Activated CD8-positive, alpha-beta memory T cell treated with anti-CD3 and anti-CD28 coated beads for 24 hours (primary cell): ENCODE measurements around the gene PDE6C.
A peak's percentile ranks its signal among the peaks of the same experiment; 100 is the strongest.
"Not testable (repeated sequence)": the region's sequence is repeated elsewhere in the genome, so short reads cannot be mapped to it uniquely, and the experiment has no call there.

Experiments
- DNase-seq: peaks from one replicate; pipeline ENCODE4 v3.0.0-alpha.2; 2020

The PDE6C gene

DNA sequence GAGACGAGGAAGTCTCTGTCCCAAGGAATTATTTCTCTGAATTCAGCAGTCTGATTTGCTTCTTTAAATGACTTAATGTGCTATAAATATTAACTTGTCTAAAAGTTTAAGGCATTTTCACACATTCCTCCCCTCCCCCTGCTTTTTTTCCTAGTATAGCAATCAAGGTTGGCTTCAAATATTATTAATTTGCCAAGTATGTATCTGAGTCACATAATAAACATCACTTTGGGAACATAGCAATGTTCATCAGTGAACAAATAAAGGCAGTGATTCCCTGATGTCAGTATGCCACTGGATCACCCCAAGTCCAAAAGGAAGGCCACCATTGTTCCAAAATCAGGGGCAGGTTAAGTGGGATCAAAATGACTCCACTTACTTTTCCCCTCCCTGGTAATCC is 40.5 kb downstream of the PDE6C start:
- no peak for DNase-seq

DNA sequence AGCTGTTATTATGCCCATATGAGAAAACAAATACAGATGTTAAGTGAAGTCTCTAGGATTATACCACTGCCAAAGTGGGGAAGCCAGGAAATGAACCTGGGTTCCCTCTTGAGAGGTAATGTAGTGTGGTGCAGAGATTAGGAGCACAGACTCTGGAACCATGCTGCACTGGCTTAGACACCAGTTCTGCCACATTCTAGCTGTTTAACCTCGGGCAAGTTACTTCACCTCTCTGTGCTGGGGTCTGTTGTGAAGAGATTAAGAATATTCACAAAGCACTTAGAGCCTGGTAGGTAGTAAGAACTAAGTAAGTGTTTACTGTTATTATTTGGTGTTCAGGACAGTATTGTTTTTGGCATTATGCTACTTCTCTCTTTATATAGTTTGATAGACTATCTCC is 41.9 kb downstream of the PDE6C start:
- DNase-seq = no peak

DNA sequence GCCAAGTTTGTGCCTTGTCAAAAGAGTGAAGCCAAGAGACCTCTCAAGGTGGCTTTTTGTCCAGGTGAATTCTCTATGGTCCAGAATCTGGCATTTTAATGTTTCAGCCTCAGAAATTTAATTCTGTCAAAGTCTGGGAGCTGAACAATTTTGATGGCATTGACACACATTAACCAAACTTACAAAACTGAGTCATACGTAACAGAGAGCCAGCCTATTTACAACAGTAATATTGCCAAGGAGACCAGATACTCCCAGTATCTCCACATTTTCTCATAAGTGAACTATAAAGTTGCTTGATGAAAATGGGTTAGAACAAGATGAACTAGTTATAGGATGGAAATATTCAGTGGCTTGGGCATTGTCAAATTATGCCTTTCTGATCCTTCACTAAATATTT is 43.8 kb downstream of the PDE6C start:
- DNase-seq = no peak

DNA sequence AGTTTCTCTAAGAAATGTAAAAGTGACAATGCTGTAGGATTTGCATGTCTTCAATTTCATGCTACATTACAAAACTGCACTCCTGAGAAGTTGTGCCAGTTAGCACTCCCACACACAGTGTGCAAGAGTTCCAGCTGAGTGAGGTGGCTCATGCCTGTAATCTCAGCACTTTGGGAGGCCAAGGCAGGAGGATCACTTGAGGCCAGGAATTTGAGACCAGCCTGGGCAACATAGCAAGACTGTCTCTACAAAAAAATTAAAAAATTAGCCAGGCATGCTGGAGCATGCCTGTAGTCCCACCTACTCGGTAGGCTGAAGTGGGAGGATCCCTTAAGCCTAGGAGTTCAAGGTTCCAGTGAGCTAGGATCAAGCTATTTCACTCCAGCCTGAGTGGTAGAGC is 45.4 kb downstream of the PDE6C start:
- DNase-seq = no peak

DNA sequence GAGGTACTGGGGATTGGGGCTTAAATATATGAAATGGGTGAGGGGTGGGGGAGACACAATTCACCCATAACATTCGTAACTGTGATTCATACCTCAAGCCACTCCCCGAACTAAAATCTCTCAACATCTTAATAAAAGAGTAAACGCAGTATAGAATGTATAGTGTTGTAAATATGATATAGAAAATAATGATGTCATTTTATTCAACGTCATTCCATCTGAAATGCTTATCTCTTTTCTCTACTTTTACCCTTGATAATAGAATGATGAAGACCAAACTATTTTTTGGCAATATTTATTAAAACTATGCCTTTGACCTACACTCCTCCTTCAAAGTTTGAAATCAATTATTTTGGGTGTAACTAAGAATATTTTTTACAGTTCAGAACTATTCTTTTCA is 53.7 kb downstream of the PDE6C start:
- no peak for DNase-seq

DNA sequence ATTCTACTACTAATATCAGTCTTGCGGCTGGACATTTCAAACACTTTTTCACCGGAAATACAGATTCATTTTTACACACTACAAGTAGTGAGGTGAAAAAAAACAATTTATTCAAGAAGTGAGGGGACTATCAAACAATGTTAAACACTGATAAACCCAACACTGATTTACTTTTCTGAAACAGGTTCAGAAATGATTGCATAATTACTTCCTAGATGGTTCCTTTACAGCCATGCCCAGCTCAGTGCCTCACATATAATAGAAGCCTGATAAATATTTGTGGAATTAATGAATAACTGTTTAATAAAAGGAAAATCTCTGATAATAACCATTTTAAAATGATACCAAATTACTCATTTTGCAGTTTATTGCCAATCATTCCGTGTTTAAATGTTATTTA is 55.5 kb downstream of the PDE6C start:
- DNase-seq = no peak

DNA sequence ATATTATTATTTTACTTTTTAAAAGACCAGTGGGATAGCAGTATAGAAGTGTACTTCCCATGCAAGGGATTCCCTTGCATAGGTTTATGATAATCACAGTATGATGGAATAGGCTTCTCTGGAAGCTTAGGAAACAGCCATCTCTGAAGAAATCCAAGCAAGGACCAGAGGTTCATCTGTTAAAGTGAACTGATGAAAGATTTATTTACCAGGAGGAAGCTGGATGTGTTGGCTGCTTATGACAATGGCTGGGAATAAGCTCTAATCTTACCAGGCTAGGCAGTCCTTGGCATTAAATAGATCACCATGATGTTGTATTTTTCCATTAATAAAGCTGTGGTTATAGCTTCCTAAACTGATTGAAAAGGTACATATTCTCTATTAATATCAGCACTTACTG is 58.0 kb downstream of the PDE6C start:
- DNase-seq = no peak

DNA sequence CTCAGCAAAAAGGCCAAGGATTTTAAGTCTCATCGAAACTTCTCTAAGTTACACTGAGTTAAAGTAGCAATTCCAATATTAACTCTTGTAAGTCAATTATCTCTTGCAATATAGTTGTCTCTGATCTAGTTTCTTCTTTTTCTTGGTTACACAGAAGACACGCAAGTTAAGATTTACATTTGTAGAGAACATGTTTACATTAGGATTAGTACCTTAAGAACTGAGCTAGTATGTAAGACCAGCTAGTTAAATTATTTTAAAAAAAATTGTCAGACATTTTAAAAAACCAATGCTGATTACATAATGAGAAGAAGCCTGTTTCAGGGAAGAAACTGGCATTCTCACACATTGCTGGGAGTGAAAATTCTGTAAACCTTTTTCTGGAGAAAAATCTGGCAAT is 58.7 kb downstream of the PDE6C start:
- no peak for DNase-seq

DNA sequence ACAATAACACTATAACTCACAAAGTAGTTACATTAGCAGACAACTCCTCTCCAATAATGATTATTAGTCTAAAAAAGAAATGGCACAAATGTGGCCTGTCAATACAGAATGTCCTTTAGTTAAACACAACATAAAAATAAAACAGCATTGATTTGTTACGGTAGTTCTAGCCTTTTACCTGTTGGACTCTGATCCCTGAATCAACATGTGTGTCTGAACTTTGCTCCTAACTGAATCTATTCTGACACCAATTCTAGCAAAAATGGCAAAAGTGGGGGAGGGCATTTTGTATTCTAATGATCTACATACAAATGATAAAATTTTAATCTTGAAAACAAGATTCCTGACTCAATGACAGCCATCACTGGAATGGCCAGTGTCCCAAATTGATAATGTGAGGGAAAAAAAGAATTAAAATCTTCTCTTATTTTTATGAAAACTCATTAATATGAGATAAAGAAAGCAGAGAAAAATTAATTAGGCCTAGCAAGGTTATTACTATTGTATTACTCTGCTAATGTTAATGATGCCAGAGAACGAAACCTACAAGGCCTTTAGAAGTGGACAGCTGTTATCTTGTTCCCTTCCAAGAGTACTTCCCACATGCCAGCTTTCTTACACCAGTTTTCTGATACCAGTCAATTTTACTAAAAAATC is 59.8 kb downstream of the PDE6C start:
- DNase-seq = no peak

DNA sequence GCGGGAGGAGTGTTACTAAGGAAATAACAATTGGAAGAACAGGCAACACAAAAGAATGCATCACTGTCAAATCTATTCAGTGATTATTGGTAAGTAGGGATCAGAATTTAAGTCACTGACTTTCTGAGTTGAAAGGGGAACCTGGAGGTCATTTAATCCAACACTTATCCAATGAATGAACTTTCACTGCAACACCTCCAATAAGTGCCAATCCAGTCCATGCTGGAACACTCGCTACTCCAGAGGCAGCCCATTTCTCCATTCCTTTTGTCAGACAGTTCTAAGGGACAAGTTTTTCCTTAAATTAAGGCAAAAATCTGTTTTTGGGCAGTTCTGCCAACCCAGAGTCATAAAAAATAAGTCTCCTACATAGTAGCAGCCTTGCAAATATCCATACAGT is 60.6 kb downstream of the PDE6C start:
- no peak for DNase-seq

DNA sequence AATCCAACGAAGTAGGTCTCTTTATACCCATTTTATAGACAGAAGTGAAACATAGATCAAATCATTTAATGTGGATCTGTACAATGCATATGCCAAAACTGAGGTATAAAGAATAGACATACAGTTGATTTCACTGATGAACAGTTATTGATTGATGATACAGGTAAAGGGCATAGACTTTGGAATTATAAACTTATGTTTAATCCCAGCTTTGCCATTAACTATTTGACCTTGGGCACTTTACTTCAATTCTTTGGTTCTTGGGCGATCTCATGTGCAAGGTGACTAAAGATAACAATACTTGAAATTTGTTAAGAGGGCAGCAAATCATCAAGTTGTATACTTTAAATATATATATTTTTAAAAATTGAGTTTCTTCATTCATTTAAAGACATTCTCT is 61.5 kb downstream of the PDE6C start:
- no peak for DNase-seq

DNA sequence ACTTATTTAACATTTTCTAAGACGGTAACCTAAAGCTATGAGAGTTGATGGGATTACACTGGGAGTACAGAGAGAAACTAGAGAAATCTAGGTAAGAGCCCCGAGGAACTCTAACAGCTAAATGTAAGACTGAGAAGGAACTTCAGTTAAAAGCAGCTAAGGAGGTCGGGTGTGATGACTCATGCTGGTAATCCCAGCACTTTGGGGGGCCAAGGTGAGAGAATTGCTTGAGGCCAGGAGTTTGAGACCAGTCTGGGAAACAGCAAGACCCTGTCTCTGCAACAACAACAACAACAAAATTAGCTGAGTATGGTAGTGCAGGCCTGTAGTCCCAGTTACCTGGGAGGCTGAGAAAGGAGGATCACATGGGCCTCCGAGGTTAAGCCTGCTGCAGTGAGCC is 66.0 kb downstream of the PDE6C start:
- DNase-seq = no peak

DNA sequence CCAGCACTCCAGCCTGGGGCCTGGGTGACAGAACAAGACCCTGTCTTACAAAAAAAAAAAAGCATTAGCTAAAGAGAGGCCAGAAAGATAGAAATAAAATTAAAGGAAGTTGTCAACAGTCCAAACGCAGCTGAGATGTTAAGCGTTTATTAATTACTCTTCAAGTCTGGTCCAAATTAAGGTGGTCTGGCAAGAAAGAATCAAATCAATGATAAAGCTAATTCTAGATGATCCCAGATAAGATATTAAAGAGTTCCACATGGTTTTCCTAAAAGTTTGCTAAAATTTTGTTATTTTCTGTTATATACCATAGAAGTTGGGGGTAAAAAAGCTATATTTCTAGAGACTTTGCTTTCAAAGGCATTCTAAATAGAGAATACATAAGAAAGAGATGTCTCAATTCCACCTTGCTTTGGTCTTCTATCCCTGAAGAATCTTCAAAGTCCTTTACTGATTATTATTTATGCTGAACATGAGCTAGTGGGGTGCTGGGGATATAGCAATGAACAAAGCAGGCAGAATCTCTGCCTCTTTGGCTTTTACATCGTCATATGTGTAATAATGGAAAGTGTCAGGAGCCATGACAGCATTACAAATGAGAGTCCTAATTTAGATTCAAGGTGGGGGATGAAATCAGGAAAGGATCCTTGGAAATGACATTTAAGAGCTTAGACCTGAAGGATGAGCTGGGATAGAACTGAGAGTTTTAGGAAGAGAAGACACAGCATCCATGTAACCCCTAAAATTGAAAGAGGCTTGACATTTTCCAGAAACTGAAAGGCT is 66.7 kb downstream of the PDE6C start:
- no peak for DNase-seq

DNA sequence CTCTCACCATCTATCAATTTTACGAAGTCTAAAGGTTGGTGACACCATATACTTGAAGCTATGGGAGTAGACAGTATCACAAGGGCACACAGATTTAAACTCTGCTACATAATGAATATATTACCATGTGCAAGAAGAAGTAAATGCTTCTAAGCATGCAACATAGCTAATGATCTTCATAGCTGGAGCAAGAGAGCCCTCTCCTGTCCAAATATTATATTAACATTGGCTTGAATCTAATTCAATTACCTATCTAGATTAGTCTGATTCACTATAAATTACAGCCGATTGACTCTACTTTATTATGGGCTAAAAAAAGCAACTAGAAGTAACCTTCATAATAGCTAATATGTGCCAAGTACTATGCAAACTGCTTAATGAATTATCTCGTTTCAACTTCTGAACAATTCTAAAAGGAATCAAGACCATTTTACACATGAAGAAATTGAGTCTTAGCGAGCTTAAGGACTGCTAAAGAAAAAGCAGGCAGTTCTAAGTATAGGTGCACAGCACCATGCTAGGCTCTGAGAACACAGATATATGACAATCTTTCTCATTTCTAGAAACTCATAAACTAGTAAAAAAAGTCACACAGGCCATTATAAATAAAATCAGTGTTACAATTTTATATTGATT is 68.2 kb downstream of the PDE6C start:
- no peak for DNase-seq

DNA sequence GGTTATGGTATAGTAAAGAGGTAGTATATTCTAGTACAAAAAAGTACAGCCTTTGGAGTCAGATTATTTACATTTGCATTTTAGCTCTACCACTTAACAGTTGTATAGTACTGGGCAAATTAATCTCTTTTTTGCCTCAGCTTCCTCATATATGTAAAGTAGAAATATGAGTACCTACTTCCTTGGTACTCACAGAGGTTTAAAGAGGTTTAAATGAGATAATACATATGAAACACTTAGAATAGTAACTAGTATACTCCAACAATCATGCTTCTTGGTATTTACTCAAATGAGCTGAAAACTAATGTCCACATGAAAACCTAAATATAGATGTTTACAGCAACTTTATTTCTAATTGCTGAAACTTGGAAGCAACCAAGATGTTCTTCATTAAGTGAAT is 75.4 kb downstream of the PDE6C start:
- DNase-seq = no peak

DNA sequence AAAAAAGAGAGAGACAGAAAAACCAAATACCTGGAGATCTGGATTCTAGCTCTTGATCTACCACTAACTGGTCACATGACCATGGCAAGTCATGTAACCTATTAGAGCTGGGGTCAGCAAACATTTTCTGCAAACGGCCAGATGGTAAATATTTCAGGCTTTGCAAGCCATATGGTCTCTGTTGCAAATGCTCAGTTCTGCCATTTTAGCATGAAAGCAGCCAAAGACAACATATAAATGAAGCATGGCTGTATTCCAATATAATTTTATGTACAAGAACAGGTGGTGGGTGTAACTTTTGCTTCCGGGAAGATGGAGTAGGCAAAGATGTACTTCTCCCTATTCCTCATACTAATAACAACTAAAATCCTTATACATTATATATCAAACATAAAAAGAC is 83.4 kb downstream of the PDE6C start:
- DNase-seq = no peak

DNA sequence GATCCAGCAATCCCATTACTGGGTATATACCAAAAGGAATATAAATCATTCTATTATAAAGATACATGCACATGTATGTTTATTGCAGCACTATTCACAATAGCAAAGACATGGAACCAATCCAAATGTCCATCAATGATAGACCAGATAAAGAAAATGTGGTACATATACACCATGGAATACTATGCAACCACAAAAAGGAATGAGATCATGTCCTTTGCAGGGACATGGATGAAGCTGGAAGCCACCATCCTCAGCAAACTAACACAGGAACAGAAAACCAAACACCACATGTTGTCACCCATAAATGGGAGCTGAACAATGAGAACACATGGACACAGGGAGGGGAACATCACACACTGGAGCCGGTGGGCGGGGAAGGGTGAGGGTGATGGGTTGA is 84.2 kb downstream of the PDE6C start:
- not testable (repeated sequence) for DNase-seq

DNA sequence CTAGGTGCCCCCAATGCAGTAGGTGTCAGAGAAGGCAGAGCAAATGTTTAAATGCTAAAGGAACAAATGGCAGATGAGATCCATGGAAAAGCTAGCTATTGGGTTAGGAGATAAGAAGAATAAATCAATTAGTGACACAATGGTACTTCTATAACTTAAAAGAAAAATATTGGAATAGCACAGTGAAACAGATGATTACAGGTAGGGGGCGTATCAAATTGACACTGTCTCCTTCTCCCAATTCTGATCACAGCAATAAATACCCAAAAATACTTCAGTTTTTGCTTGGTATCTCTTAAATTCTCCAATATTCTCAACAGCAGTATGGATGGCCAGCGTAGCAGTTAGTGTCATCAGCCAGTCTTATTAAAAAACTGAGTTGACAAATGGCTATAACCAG is 84.9 kb downstream of the PDE6C start:
- DNase-seq = no peak

DNA sequence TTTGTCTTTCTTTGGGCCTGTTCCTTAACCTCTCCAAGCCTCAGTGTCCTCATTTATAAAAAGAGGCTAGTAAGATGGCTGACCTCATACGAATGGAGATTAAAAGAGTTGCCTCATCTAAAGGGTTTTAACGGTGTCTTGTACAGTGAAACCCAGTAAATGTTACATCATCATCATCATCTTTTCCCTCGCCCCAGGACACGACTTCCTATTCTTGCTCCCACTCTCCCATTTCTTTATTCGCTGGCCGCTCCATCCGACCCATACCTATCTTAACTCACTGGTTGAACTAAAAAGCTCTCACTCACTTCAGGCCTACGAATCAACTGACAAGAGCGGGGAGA is 89.5 kb downstream of the PDE6C start:
- DNase-seq = no peak

DNA sequence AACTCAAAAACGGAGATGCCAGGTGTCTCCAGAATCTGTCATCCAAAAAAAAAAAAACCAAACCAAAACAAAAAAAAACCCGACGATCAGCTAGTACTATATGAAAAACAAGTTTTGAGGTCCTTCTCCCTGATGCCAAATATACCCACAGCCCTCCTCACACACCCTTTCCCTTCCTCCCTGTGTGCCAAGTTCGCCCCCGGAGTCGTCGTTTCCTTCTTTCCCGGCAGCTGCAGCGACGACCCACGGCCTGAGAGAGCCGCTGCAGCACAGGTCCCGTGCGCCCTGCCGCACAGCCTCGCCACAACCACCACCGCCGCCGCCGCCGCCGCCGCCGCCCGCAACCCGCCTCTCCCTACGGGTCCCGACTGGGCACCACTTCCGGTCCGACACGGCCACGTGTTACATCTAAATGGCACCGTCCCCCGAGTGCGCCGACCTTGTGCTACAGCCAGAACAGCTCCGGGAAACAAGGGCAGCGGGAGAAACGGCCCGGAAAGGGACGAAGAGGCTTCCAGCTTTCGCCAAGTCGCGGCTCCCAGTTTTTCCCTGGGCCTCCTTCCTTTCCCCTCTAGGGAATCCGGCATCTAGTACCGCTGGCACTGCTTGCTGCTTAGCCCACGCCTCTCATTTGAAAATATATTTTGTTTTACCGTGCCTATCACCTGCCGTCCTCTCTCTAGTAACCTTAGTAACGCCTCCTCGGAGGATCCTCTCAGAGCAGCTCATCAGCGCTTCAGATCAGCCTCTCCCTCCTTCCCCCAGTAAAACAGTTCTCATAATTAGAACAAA is 90.1 kb downstream of the PDE6C start, which contains the start of gene FRA10AC1:
Gene FRA10AC1, minus strand, starts transcription at position 383 of the 792 bp plus-strand sequence. CDS start 2,486 bp downstream, outside the sequence.
- DNase-seq = peak; percentile 98

DNA sequence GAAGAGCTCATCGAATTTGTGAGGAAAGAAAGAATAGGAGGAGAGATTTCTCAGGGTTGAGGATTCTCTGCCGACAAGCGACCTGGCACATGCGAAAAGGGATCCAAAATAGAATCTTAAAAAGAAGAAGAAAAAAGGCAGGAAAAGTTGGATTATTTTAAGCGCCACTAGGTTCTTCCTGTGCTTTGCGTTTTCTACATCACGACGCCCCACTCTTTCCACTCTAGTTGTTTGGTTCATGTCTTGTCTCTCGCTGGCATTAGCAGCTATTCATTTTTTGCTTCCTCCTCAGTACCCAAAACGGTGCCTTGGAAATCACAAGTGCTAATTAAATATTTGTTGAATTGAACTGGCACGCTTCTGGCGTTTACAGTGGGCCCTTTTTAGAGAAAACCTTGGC is 90.7 kb downstream of the PDE6C start:
- no peak for DNase-seq

DNA sequence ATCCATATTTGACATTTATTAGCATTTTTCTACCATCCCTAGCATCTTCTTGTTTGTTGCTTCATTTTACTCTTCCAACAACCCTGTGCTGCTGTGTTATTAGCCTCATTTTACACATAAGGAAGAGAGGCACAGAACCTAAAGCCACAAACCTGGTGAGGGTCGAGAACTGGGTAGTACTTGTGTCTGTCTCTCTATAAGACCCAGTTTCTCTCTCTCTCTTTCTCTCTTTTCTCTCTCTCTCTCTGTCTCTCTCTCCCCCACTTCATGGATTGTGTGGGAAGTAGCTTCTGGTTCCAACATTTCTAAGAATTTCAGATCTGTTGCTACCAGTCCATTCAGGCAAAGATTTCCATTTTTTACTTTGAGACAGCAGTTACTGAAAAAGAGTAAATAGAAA is 91.5 kb downstream of the PDE6C start:
- DNase-seq = no peak

DNA sequence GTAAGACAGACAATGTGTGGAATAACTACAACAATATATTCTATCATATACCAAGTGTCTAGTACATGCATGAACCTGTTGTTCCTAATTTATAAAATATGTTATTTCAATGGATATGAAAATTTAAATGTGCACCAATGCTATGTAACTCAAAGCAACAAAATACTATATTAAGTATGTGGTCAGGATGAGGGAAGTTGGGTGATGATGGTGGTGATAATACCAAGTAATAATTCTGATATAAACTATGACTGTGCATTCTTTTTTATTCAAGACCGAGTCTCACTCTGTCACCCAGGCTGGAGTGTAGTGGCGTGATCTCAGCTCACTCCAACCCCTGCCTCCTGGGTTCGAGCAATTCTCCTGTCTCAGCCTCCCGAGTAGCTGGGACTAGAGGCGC is 92.1 kb downstream of the PDE6C start:
- DNase-seq = no peak

DNA sequence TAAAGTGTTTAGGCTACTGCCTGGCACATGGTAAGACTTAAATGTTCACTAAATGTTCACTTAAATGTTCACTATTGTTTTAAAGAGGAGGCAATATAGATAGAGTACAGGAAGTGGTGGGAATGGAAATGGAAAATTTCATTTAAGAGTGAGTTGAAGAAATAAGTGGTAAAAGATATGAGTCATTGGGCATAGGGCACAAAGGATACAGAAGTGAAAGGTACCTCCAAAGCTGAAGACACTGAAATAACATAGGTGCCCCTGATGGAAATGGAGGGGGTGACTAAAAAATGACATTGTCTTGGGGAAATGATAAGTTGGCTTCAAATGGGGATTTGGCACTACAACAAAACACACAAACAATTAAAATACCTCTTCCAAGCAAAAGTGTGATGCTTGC is 95.3 kb downstream of the PDE6C start:
- no peak for DNase-seq
